Stomach (tissue), 4 donors: ENCODE measurements around the gene DYNLL1.
"Not testable (repeated sequence)": the region's sequence is repeated elsewhere in the genome, so short reads cannot be mapped to it uniquely, and the experiment has no call there.

Experiments used
- CTCF ChIP-seq, 7 experiments: fragments of 450-650 bp in 4 of 7; fragments of 200-600 bp in 3 of 7; sonication (generic) in 3 of 7; IDR thresholded peaks; one replicate each; pipeline ENCODE4 v1.5.1; 2016 to 2019; ENCODE audit warnings: antibody characterized with exemption in 7 of 7, control low read depth in 2 of 7, mild to moderate bottlenecking in 1 of 7
- POLR2A ChIP-seq, 4 donors: fragments of 450-650 bp; IDR thresholded peaks; one replicate each; pipeline ENCODE4 v1.6.1; 2016; ENCODE audit warnings: antibody characterized with exemption in 4 of 4, control low read depth in 2 of 4, mild to moderate bottlenecking in 1 of 4, moderate library complexity in 1 of 4

GRCh38 chr12:120446844-120447178 lies 49.1 kb upstream of the DYNLL1 start:
- TF ChIP-seq CTCF, POLR2A (IDR thresholded peaks at IDR 0.05): not testable (repeated sequence)
